C4-2B (cell line): Measurements from ENCODE around the gene TRMT11.

Source experiments
- H3K27ac ChIP-seq: fragments of 450-650 bp; 2 replicates; pipeline ENCODE4 v1.5.1; 2017
- ZFX ChIP-seq: fragments of 450-650 bp; IDR thresholded peaks from 2 replicates; pipeline ENCODE4 v1.6.1; 2017
- TF ChIP-seq, protein P1 (sequence below): fragments of 450-650 bp; conservative IDR thresholded peaks from 2 replicates; pipeline ENCODE4 v1.5.1; 2017; ENCODE audit warnings: mild to moderate bottlenecking

The TRMT11 gene

GRCh38 chr6:126077810-126078776, 91.8 kb downstream of the TRMT11 start:
- TF ChIP-seq, protein P1, sequence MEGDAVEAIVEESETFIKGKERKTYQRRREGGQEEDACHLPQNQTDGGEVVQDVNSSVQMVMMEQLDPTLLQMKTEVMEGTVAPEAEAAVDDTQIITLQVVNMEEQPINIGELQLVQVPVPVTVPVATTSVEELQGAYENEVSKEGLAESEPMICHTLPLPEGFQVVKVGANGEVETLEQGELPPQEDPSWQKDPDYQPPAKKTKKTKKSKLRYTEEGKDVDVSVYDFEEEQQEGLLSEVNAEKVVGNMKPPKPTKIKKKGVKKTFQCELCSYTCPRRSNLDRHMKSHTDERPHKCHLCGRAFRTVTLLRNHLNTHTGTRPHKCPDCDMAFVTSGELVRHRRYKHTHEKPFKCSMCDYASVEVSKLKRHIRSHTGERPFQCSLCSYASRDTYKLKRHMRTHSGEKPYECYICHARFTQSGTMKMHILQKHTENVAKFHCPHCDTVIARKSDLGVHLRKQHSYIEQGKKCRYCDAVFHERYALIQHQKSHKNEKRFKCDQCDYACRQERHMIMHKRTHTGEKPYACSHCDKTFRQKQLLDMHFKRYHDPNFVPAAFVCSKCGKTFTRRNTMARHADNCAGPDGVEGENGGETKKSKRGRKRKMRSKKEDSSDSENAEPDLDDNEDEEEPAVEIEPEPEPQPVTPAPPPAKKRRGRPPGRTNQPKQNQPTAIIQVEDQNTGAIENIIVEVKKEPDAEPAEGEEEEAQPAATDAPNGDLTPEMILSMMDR: no peak
- TF ChIP-seq ZFX: no peak
- no peak overlapping the region for H3K27ac ChIP-seq

DNA sequence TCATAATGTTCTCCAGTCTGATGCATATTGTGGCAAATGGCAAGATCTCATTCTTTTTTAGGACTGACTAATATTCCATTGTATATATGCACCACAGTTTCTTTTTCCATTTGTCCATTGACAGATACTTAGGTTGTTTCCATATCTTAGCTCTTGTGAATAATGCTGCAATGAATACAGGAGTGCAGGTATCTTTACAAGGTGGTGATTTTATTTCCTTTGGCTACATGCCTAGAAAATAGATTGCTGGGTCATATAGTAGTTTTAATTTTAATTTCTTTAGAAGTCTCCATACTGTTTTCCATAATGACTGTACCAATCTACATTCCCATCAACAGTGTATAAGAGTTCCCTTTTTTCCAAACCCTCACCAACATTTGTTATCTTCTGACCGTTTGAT, 97.5 kb downstream of the TRMT11 start:
- TF ChIP-seq, protein P1: no peak
- no peak for TF ChIP-seq ZFX

DNA sequence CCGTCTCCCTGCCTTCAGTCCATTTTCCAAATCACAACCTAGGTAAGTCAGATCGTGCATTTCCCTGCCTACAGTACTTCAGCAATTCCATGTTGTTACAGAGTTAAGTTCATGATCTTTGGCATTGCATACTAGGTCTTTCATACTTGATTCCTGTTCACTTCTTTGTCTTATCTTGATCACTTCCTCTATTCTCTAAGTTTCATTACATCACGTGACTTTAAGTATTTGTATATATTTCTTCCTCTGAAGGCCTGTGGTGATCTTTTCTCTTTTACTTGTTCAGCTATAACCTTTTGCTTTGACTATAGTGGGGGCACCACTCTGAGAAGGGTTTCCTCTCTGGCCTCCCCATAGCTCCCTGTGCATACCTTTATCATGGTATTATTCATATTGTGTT, 100.2 kb downstream of the TRMT11 start:
- H3K27ac ChIP-seq: no peak overlapping the region
- TF ChIP-seq, protein P1: no peak
- TF ChIP-seq ZFX: no peak

More for the DNA sequence above, 97.5 kb downstream of the TRMT11 start:
- no peak overlapping the region for H3K27ac ChIP-seq
